DOHH2 (cell line): ENCODE data around the gene KRT39.

Experiments
- EZH2phosphoT487 ChIP-seq: fragments of 200-600 bp; sonication (generic); IDR thresholded peaks from 2 replicates; pipeline ENCODE4 v1.6.1; 2017; ENCODE audit warnings: borderline replicate concordance, mild to moderate bottlenecking, antibody characterized with exemption, low read length, moderate library complexity, mixed read lengths
- TF ChIP-seq, protein P1 (sequence below): fragments of 200-600 bp; sonication (generic); IDR thresholded peaks from one replicate; pipeline ENCODE4 v1.5.1; 2014; ENCODE audit warnings: antibody characterized with exemption, mild to moderate bottlenecking, low read depth, low read length; ENCODE audit not compliant: poor library complexity, severe bottlenecking

- TF ChIP-seq, protein P1, sequence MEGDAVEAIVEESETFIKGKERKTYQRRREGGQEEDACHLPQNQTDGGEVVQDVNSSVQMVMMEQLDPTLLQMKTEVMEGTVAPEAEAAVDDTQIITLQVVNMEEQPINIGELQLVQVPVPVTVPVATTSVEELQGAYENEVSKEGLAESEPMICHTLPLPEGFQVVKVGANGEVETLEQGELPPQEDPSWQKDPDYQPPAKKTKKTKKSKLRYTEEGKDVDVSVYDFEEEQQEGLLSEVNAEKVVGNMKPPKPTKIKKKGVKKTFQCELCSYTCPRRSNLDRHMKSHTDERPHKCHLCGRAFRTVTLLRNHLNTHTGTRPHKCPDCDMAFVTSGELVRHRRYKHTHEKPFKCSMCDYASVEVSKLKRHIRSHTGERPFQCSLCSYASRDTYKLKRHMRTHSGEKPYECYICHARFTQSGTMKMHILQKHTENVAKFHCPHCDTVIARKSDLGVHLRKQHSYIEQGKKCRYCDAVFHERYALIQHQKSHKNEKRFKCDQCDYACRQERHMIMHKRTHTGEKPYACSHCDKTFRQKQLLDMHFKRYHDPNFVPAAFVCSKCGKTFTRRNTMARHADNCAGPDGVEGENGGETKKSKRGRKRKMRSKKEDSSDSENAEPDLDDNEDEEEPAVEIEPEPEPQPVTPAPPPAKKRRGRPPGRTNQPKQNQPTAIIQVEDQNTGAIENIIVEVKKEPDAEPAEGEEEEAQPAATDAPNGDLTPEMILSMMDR, result no peak
- no peak for TF ChIP-seq EZH2phosphoT487
Measured at GRCh38 chr17:41003926-41004325, 37.2 kb upstream of the KRT39 start.
